Keratinocyte (primary cell): ENCODE data around the gene PAN3. TPM values are rescaled to one million over a fixed set of nuclear protein-coding genes. Genes with fewer than 3 reads are reported as not detected.

Experiments used
- DNase-seq: peaks from one replicate; pipeline ENCODE4 v3.0.0-alpha.2; 2011; ENCODE audit warnings: low read depth, missing footprints, low spot score
- FAIRE-seq: peaks from 2 replicates; lab custom pipeline; 2011; peaks lifted over from hg19 to GRCh38; lab: Jason Lieb, UNC
- H2AFZ ChIP-seq: 2 replicates; pipeline ENCODE4 v1.6.0; 2012; ENCODE audit warnings: low read length, control low read depth, inconsistent platforms; ENCODE audit not compliant: control insufficient read depth
- H3K27ac ChIP-seq: 2 replicates; pipeline ENCODE4 v1.5.1; 2011; ENCODE audit warnings: low read length; ENCODE audit not compliant: control insufficient read depth, insufficient read depth
- H3K27me3 ChIP-seq: 3 replicates; pipeline ENCODE4 v1.6.0; 2011; ENCODE audit warnings: low read length; ENCODE audit not compliant: control insufficient read depth, insufficient read depth; ENCODE audit errors: extremely low read depth
- H3K36me3 ChIP-seq, 2 experiments: 2 replicates in 1 of 2; 3 replicates in 1 of 2; pipeline ENCODE4 v1.5.1; 2011; ENCODE audit warnings: low read length in 2 of 2, mild to moderate bottlenecking in 1 of 2; ENCODE audit not compliant: control insufficient read depth in 2 of 2, insufficient read depth in 2 of 2; ENCODE audit errors: extremely low read depth in 1 of 2
- H3K4me1 ChIP-seq: 3 replicates; pipeline ENCODE4 v1.5.1; 2011; ENCODE audit warnings: low read length; ENCODE audit not compliant: control insufficient read depth, insufficient read depth; ENCODE audit errors: extremely low read depth
- H3K4me2 ChIP-seq: 3 replicates; pipeline ENCODE4 v1.6.0; 2011; ENCODE audit warnings: low read depth, low read length; ENCODE audit not compliant: control insufficient read depth, insufficient read depth; ENCODE audit errors: extremely low read depth
- H3K4me3 ChIP-seq, 3 experiments: fragments of 200-600 bp in 1 of 3; sonication (generic) in 1 of 3; 2 replicates in 2 of 3; 3 replicates in 1 of 3; pipeline ENCODE4 v1.5.1; 2011 to 2016; ENCODE audit warnings: low read length in 3 of 3, mild to moderate bottlenecking in 3 of 3, control low read depth in 2 of 3, inconsistent platforms in 1 of 3, low read depth in 1 of 3, mixed read lengths in 1 of 3, mixed run types in 1 of 3, moderate library complexity in 1 of 3; ENCODE audit not compliant: control insufficient read depth in 2 of 3, insufficient read depth in 2 of 3; ENCODE audit errors: extremely low read depth in 1 of 3
- H3K79me2 ChIP-seq: 2 replicates; pipeline ENCODE4 v1.6.0; 2012; ENCODE audit warnings: low read length; ENCODE audit not compliant: control insufficient read depth, insufficient read depth
- H3K9ac ChIP-seq: 3 replicates; pipeline ENCODE4 v1.6.0; 2011; ENCODE audit warnings: low read length; ENCODE audit not compliant: control insufficient read depth, insufficient read depth; ENCODE audit errors: extremely low read depth
- H3K9me1 ChIP-seq: 3 replicates; pipeline ENCODE4 v1.6.0; 2011; ENCODE audit warnings: low read length; ENCODE audit not compliant: control insufficient read depth, insufficient read depth; ENCODE audit errors: extremely low read depth
- H3K9me3 ChIP-seq: 2 replicates; pipeline ENCODE4 v1.5.1; 2012; ENCODE audit warnings: low read depth, low read length; ENCODE audit not compliant: control insufficient read depth
- H4K20me1 ChIP-seq: 3 replicates; pipeline ENCODE4 v1.6.0; 2011; ENCODE audit warnings: low read length; ENCODE audit not compliant: control insufficient read depth, insufficient read depth; ENCODE audit errors: extremely low read depth
- EZH2 ChIP-seq: IDR thresholded peaks from one replicate; pipeline ENCODE4 v1.6.1; 2012; ENCODE audit warnings: inconsistent platforms, mild to moderate bottlenecking, low read length, moderate library complexity
- dilution Hi-C: fragments of 300-500 bp; cut with MboI; formaldehyde crosslinking; loops from one replicate; pipeline ENCODE4 v1.7.0; 2020; ENCODE audit warnings: low sequenced_read_pairs; ENCODE audit not compliant: extremely low pct_ligation_motif_present
- polyA plus RNA-seq, 5 experiments: library from polyadenylated mRNA; depleted of rRNA in 3 of 5; stranded (reverse) in 3 of 5; stranded (forward) in 1 of 5; unstranded in 1 of 5; fragments of >200 nt; gene quantifications; 1 replicate in 1 of 5; 2 replicates in 3 of 5; 3 replicates in 1 of 5; pipeline versions ENCODE4 v1.2.1 to v1.2.3, GENCODE V29; 2011 to 2012; ENCODE audit warnings: missing spikeins in 2 of 5, low read depth in 1 of 5, low replicate concordance in 1 of 5
- TF ChIP-seq, protein P1 (sequence below), 3 experiments: IDR thresholded peaks in 1 of 3; conservative IDR thresholded peaks in 1 of 3; optimal IDR thresholded peaks in 1 of 3; 2 replicates in 2 of 3; 3 replicates in 1 of 3; pipeline versions ENCODE3 to v1.5.1; 2011; ENCODE audit warnings: low read length in 3 of 3, mild to moderate bottlenecking in 3 of 3, moderate library complexity in 2 of 3, control low read depth in 1 of 3, inconsistent platforms in 1 of 3; ENCODE audit not compliant: insufficient read depth in 2 of 3; ENCODE audit errors: extremely low read depth in 1 of 3

PAN3 gene
- polyA plus RNA-seq, 1 donor (not counting 4 experiments of a cell fraction or from before 2014, with no cell fraction given), result 16.8 TPM

DNA sequence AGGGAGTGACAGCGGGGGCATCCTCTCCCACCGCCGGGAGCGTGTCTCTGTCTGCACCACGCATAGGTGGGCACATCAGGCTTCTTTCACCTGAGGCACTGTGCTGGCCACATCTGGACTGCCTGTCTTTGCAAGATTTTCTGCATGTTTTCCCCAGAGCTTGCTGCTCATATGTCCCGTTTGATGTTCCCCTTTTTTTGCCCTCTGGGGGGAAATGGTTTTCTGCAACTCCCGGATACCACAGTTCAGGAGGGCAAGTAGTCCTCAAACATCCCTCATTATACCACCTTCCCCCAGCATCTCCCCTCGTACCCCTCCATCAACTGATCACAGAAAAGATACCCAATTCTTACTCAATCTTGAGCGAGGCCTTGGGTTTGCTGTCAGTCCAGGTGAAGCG, 168.0 kb downstream of the PAN3 start:
- dilution Hi-C loops, result no loop called here
- no peaks in the 10 kb centered on the region for H4K20me1 ChIP-seq
- no peaks in the 10 kb centered on the region for H3K36me3 ChIP-seq
- H3K27me3 ChIP-seq, result no peaks in the 10 kb centered on the region
- DNase-seq, result no peak
- H3K9me3 ChIP-seq, result no peaks in the 10 kb centered on the region
- peaks cover 6% of the 10 kb centered on the region for H3K4me1 ChIP-seq
- H3K4me3 ChIP-seq, result no peak overlapping the region
- no peaks in the 10 kb centered on the region for H3K79me2 ChIP-seq
- no peak overlapping the region for H3K9ac ChIP-seq
- TF ChIP-seq, protein P1, sequence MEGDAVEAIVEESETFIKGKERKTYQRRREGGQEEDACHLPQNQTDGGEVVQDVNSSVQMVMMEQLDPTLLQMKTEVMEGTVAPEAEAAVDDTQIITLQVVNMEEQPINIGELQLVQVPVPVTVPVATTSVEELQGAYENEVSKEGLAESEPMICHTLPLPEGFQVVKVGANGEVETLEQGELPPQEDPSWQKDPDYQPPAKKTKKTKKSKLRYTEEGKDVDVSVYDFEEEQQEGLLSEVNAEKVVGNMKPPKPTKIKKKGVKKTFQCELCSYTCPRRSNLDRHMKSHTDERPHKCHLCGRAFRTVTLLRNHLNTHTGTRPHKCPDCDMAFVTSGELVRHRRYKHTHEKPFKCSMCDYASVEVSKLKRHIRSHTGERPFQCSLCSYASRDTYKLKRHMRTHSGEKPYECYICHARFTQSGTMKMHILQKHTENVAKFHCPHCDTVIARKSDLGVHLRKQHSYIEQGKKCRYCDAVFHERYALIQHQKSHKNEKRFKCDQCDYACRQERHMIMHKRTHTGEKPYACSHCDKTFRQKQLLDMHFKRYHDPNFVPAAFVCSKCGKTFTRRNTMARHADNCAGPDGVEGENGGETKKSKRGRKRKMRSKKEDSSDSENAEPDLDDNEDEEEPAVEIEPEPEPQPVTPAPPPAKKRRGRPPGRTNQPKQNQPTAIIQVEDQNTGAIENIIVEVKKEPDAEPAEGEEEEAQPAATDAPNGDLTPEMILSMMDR (optimal IDR thresholded peaks at IDR 0.05 in 1 of 3, IDR thresholded peaks at IDR 0.05 in 1 of 3, conservative IDR thresholded peaks at IDR 0.05 in 1 of 3; ENCODE audit: extremely low read depth in 1 of 3, insufficient read depth in 2 of 3, low read length in 3 of 3), result no peak
- TF ChIP-seq EZH2, result no peak
- no peak overlapping the region for H2AFZ ChIP-seq
- FAIRE-seq, result no peak
- no peak overlapping the region for H3K4me2 ChIP-seq
- no peak overlapping the region for H3K27ac ChIP-seq
- H3K9me1 ChIP-seq, result no peaks in the 10 kb centered on the region

DNA sequence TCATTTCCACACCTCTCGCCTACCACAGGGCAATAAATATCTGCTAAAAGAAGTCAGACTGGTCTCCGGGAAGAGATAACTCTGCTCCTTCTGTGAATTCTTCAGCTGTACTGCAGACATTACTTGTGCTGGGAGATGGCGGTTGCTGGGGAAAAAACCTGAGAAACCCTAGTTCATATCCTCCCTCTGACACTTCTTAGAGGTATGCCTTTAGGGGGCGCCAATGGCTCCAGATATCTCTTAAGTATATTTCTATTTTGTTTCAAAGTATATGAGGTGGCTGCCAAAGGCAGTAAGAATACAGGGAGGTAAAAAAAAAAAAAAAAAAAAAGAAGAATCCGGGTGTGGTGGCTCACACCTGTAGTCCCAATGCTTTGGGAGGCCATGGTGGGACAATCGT, 175.2 kb downstream of the PAN3 start:
- Histone ChIP-seq H2AFZ (no peak overlapping the region), H3K4me2 (no peak overlapping the region), H3K9me1 (no peaks in the 10 kb centered on the region), H3K9ac (no peak overlapping the region), H3K4me1 (peaks cover under 1% of the 10 kb centered on the region), H3K4me3 (no peak overlapping the region), H3K27me3 (no peaks in the 10 kb centered on the region), H3K9me3 (no peaks in the 10 kb centered on the region), H4K20me1 (no peaks in the 10 kb centered on the region), H3K79me2 (no peaks in the 10 kb centered on the region), H3K36me3 (no peaks in the 10 kb centered on the region), H3K27ac (no peak overlapping the region)
- dilution Hi-C loops, result no loop called here
- DNase-seq (no peak), FAIRE-seq (no peak)
- no peak for TF ChIP-seq EZH2
- TF ChIP-seq, protein P1 (optimal IDR thresholded peaks at IDR 0.05 in 1 of 3, IDR thresholded peaks at IDR 0.05 in 1 of 3, conservative IDR thresholded peaks at IDR 0.05 in 1 of 3; ENCODE audit: extremely low read depth in 1 of 3, insufficient read depth in 2 of 3, low read length in 3 of 3), result no peak
